GM23338 (cell line): Measurements from ENCODE around the gene DNAH9. TPM values are rescaled to one million over a fixed set of nuclear protein-coding genes. Genes with fewer than 3 reads are reported as not detected.

Source experiments
- ATAC-seq: fragments of 200-7000 bp; cut with Tn5 transposase; 3 replicates; pipeline ENCODE4 v1.9.1; 2020
- DNase-seq: peaks from one replicate; pipeline ENCODE4 v3.0.0-alpha.2; 2015; ENCODE audit warnings: low spot score
- H2AFZ ChIP-seq: fragments of 200-600 bp; sonication (generic); 2 replicates; pipeline ENCODE4 v1.8.0; 2016; ENCODE audit warnings: antibody characterized with exemption, mild to moderate bottlenecking, moderate library complexity
- H3F3A ChIP-seq: fragments of 200-600 bp; sonication (generic); replicated peaks from 2 replicates; pipeline ENCODE4 v1.8.0; 2017; ENCODE audit warnings: antibody characterized with exemption, mixed run types, low read depth
- H3K27ac ChIP-seq: fragments of 200-600 bp; sonication (generic); 2 replicates; pipeline ENCODE4 v1.6.1; 2016; ENCODE audit warnings: low read depth
- H3K27me3 ChIP-seq: fragments of 200-600 bp; sonication (generic); 2 replicates; pipeline ENCODE4 v1.8.0; 2016; ENCODE audit warnings: mild to moderate bottlenecking, mixed run types, moderate library complexity; ENCODE audit not compliant: insufficient read depth
- H3K36me3 ChIP-seq: fragments of 200-600 bp; sonication (generic); 2 replicates; pipeline ENCODE4 v1.8.0; 2016; ENCODE audit warnings: mild to moderate bottlenecking; ENCODE audit not compliant: insufficient read depth
- H3K4me1 ChIP-seq: fragments of 200-600 bp; sonication (generic); 2 replicates; pipeline ENCODE4 v1.8.0; 2016; ENCODE audit warnings: mild to moderate bottlenecking, moderate library complexity; ENCODE audit not compliant: insufficient read depth
- H3K4me2 ChIP-seq: fragments of 200-600 bp; sonication (generic); 2 replicates; pipeline ENCODE4 v1.7.1; 2017; ENCODE audit warnings: mixed run types
- H3K4me3 ChIP-seq: fragments of 200-600 bp; sonication (generic); 2 replicates; pipeline ENCODE4 v1.6.1; 2016; ENCODE audit warnings: mixed run types
- H3K79me2 ChIP-seq: fragments of 200-600 bp; sonication (generic); replicated peaks from 2 replicates; pipeline ENCODE4 v1.8.0; 2017; ENCODE audit warnings: mild to moderate bottlenecking; ENCODE audit not compliant: insufficient read depth
- H3K9me2 ChIP-seq: fragments of 200-600 bp; sonication (generic); 2 replicates; pipeline ENCODE4 v1.8.0; 2017; ENCODE audit not compliant: insufficient read depth
- H4K20me1 ChIP-seq: fragments of 200-600 bp; sonication (generic); replicated peaks from 2 replicates; pipeline ENCODE4 v1.8.0; 2017; ENCODE audit warnings: mild to moderate bottlenecking; ENCODE audit not compliant: insufficient read depth
- H3K27ac Mint-ChIP-seq: 2 replicates; pipeline ENCODE4 v1.8.0; 2020; ENCODE audit warnings: inconsistent platforms, mild to moderate bottlenecking, moderate library complexity, mixed read lengths
- H3K27me3 Mint-ChIP-seq: 3 replicates; pipeline ENCODE4 v1.8.0; 2022; ENCODE audit warnings: low read depth, mild to moderate bottlenecking, moderate library complexity, mixed read lengths, inconsistent platforms; ENCODE audit not compliant: insufficient read depth, poor library complexity
- H3K36me3 Mint-ChIP-seq: 3 replicates; pipeline ENCODE4 v1.8.0; 2021; ENCODE audit warnings: low read depth, mild to moderate bottlenecking, inconsistent platforms, moderate library complexity, mixed read lengths
- H3K4me1 Mint-ChIP-seq: 3 replicates; pipeline ENCODE4 v1.8.0; 2020; ENCODE audit warnings: mild to moderate bottlenecking, inconsistent platforms, mixed read lengths
- H3K4me3 Mint-ChIP-seq: 3 replicates; pipeline ENCODE4 v1.8.0; 2021; ENCODE audit warnings: moderate library complexity, mild to moderate bottlenecking, inconsistent platforms, mixed read lengths
- H3K9me3 Mint-ChIP-seq: 3 replicates; pipeline ENCODE4 v1.8.0; 2020; ENCODE audit warnings: moderate library complexity, mild to moderate bottlenecking, inconsistent platforms, mixed read lengths
- CREB1 ChIP-seq: fragments of 250-450 bp; sonication (Bioruptor Pico); IDR thresholded peaks from 2 replicates; pipeline ENCODE4 v1.5.0; 2020; ENCODE audit warnings: low read depth, mild to moderate bottlenecking, moderate library complexity
- CTCF ChIP-seq, 2 experiments: fragments of 200-600 bp in 1 of 2; sonication (generic) in 1 of 2; conservative IDR thresholded peaks; 2 replicates each; pipeline versions ENCODE4 v1.5.1 to v1.6.1; 2016 to 2017; ENCODE audit warnings: antibody characterized with exemption in 2 of 2, low read depth in 2 of 2, mild to moderate bottlenecking in 2 of 2, moderate library complexity in 1 of 2
- EZH2 ChIP-seq: fragments of 200-600 bp; sonication (generic); IDR thresholded peaks from one replicate; pipeline ENCODE4 v1.8.0; 2017; ENCODE audit warnings: antibody characterized with exemption, mild to moderate bottlenecking, low read depth; ENCODE audit not compliant: unreplicated experiment
- EZH2phosphoT487 ChIP-seq: fragments of 200-600 bp; sonication (generic); IDR thresholded peaks from one replicate; pipeline ENCODE4 v1.8.1; 2018; ENCODE audit warnings: antibody characterized with exemption; ENCODE audit not compliant: unreplicated experiment
- NANOG ChIP-seq: IDR thresholded peaks from 2 replicates; pipeline ENCODE4 v1.6.1; 2016; ENCODE audit warnings: antibody characterized with exemption, borderline replicate concordance
- POLR2AphosphoS5 ChIP-seq: IDR thresholded peaks from 2 replicates; pipeline ENCODE4 v1.6.1; 2016; ENCODE audit warnings: antibody characterized with exemption, low read depth
- REST ChIP-seq: IDR thresholded peaks from one replicate; pipeline ENCODE4 v1.6.1; 2018; ENCODE audit warnings: antibody characterized with exemption; ENCODE audit not compliant: unreplicated experiment
- STAT1 ChIP-seq: IDR thresholded peaks from one replicate; pipeline ENCODE4 v1.6.1; 2016; ENCODE audit warnings: antibody characterized with exemption; ENCODE audit not compliant: unreplicated experiment
- ZNF114 ChIP-seq: fragments of 250-450 bp; sonication (Bioruptor Pico); IDR thresholded peaks from 2 replicates; pipeline ENCODE4 v1.5.0; 2020; ENCODE audit warnings: mild to moderate bottlenecking, moderate library complexity
- ZNF331 ChIP-seq: fragments of 250-450 bp; sonication (Bioruptor Pico); IDR thresholded peaks from 2 replicates; pipeline ENCODE4 v1.5.0; 2020; ENCODE audit warnings: low read depth, mild to moderate bottlenecking, moderate library complexity
- polyA plus RNA-seq: library from polyadenylated mRNA; unstranded; fragments of >200 nt; fragmentation: Nextera tagmentation; extraction: Ambion mirVana; gene quantifications from 2 replicates; pipeline ENCODE4 v1.2.1, GENCODE V29; 2016
- total RNA-seq: library from RNA; depleted of rRNA; stranded (reverse); fragments of >200 nt; shearing (Covaris generic); gene quantifications from 2 replicates; pipeline ENCODE4 v1.2.3, GENCODE V29; 2014

DNAH9 gene
- total and polyA plus RNA-seq, 2 experiments from 2014 or later: not detected

GRCh38 chr17:11705111-11705510 is 106.8 kb downstream of the DNAH9 start:
- Histone ChIP-seq H3K27me3 (no peaks in the 10 kb centered on the region), H3K79me2 (no peaks in the 10 kb centered on the region), H3K4me2 (no peak overlapping the region), H3K4me3 (no peak overlapping the region), H3K36me3 (no peaks in the 10 kb centered on the region), H3K27ac (no peak overlapping the region), H3K4me1 (no peaks in the 10 kb centered on the region), H4K20me1 (no peaks in the 10 kb centered on the region), H3F3A (no peaks in the 10 kb centered on the region), H2AFZ (no peak overlapping the region), H3K9me2 (no peaks in the 10 kb centered on the region)
- H3K4me1 Mint-ChIP-seq: no peaks in the 10 kb centered on the region
- H3K27ac Mint-ChIP-seq: no peak overlapping the region
- H3K27me3 Mint-ChIP-seq: peaks cover 4% of the 10 kb centered on the region
- H3K36me3 Mint-ChIP-seq: peaks cover 43% of the 10 kb centered on the region
- no peak for TF ChIP-seq STAT1
- no peak for TF ChIP-seq NANOG
- ATAC-seq: no peak
- DNase-seq: no peak
- H3K4me3 Mint-ChIP-seq: no peak overlapping the region
- peaks cover 97% of the 10 kb centered on the region for H3K9me3 Mint-ChIP-seq

DNA sequence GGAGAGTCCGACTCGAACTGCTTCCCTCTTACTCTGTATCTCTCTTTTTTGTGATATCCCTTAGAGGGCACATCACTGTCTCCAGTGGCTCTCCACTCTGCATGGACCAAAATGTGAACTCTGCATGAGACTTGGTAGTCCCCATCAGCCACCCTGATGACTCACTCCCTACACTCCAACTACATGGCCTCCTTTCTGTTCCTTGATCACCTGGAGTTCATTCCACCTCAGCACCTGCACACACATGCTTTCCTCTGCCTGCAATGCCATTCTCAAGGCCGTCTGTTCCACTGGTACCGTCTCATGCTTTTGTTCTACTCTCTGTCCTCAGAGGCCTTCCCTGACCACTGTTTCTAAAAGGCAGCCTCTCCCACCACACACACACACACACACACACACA is 109.3 kb downstream of the DNAH9 start:
- ATAC-seq (no peak), DNase-seq (no peak)
- no peak overlapping the region for H3K4me3 Mint-ChIP-seq
- H3K9me3 Mint-ChIP-seq: peaks cover 90% of the 10 kb centered on the region
- Histone ChIP-seq H3K36me3 (0 out of 2 replicates have a peak, but pooled peaks cover 4% of the 10 kb centered on the region), H3K9me2 (no peaks in the 10 kb centered on the region), H4K20me1 (no peaks in the 10 kb centered on the region), H3K27ac (no peak overlapping the region), H3K4me3 (no peak overlapping the region), H3K79me2 (no peaks in the 10 kb centered on the region), H3K27me3 (no peaks in the 10 kb centered on the region), H3F3A (no peaks in the 10 kb centered on the region), H3K4me2 (no peak overlapping the region), H3K4me1 (no peaks in the 10 kb centered on the region), H2AFZ (no peak overlapping the region)
- H3K4me1 Mint-ChIP-seq: no peaks in the 10 kb centered on the region
- H3K36me3 Mint-ChIP-seq: peaks cover 31% of the 10 kb centered on the region
- H3K27ac Mint-ChIP-seq: no peak overlapping the region
- peaks cover 2% of the 10 kb centered on the region for H3K27me3 Mint-ChIP-seq
- no peak for TF ChIP-seq REST

- Mint-ChIP-seq H3K4me1 (no peaks in the 10 kb centered on the region), H3K9me3 (peaks cover 91% of the 10 kb centered on the region), H3K27me3 (no peaks in the 10 kb centered on the region), H3K27ac (no peak overlapping the region), H3K4me3 (no peak overlapping the region), H3K36me3 (peaks cover 31% of the 10 kb centered on the region)
- Histone ChIP-seq H3K4me3 (no peak overlapping the region), H3K4me1 (no peaks in the 10 kb centered on the region), H3K27ac (no peak overlapping the region), H3K36me3 (peaks cover 4% of the 10 kb centered on the region; the same call in 1 of the 2 replicates), H3F3A (no peaks in the 10 kb centered on the region), H3K4me2 (no peak overlapping the region), H2AFZ (no peak overlapping the region), H3K27me3 (no peaks in the 10 kb centered on the region), H3K79me2 (no peaks in the 10 kb centered on the region), H4K20me1 (no peaks in the 10 kb centered on the region), H3K9me2 (no peaks in the 10 kb centered on the region)
- DNase-seq (no peak), ATAC-seq (no peak)
- no peak for TF ChIP-seq EZH2
- no peak for TF ChIP-seq ZNF114 (CRISPR knock-in tag)
- TF ChIP-seq STAT1: no peak
- TF ChIP-seq POLR2AphosphoS5: no peak
- no peak for TF ChIP-seq EZH2phosphoT487
- no peak for TF ChIP-seq REST
- TF ChIP-seq ZNF331 (CRISPR knock-in tag): no peak
- TF ChIP-seq CTCF (conservative IDR thresholded peaks at IDR 0.05; ENCODE audit: low read depth in 2 of 2): no peak
- no peak for TF ChIP-seq CREB1 (CRISPR knock-in tag)
These were observed 114.2 kb downstream of the DNAH9 start for GRCh38 chr17:11712456-11712855.
